Activated T-helper 1 cell treated with anti-CD3 and anti-CD28 coated beads, Interleukin-2, amount 50 U/mL, for 16 hours (primary cell): ENCODE data around the gene DDX39B.
"Not testable (repeated sequence)": the region's sequence is repeated elsewhere in the genome, so short reads cannot be mapped to it uniquely, and the experiment has no call there.

Source experiments
- DNase-seq, 2 donors: peaks; one replicate each; pipeline ENCODE4 v3.0.0-alpha.2; 2020; ENCODE audit warnings: low read depth in 1 of 2, low spot score in 1 of 2

DDX39B gene

DNA sequence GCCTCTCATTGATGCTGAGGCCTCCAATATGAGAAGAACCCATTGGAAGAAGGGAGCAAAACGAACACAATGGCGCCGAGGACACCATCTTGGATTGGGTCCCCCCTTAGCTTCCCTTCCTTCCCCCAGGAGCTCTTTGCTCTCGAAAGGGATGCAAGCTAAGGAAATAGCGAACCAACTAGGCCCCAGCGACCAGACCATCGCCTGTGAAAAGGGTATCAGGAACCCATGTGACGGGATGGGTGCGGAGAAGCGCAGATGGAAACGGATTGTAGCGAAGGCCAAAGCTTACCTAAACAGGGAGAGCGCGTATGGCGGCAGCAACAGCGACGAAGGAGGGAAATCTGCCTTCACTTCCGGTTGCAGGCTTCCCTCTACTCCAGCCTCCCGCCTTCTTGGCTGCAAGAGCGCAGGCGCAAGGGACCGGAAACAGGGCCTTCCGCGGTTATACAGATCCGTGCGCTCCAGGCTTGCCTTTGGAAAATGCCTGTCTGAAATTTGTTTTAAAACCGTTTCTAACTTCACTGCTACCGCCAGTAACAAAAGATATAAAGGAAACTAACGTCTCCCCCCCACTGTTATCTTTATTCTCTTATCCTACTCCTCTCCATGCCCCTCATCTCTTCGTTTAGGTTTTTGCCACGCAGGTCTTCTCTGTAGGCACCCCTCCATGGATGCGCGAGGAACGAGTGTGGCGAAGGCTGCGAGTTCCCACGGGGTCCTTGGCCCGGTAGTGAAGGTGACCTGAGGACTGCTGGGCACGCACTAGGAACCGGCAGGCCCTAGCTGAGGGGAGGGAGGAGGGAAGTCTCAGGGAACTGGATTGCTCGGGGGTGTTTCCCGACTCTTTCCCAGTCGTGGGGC, at the start of gene DDX39B:
TSS of gene DDX39B (minus strand) at position 346 of the 864 bp plus-strand sequence. CDS start 1,471 bp downstream, outside the sequence.
- DNase-seq: peak; percentile 87 to 92

DNA sequence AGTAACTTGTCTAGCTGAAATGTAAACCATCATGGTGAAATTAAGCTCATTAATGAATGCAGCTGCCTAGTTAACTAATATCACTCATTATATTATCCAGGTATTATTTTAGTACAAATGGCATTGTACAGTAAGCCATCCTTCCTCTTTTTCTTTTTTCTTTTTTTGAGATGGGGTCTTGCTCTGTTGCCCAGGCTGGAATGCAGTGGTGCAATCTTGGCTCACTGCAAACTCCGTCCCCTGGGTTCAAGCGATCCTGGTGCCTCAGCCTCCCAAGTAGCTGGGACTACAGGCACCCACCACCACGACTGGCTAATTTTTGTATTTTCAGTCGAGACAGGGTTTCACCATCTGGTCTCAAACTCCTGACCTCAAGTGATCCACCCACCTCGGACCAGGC, 48.9 kb upstream of the DDX39B start:
- DNase-seq: not testable (repeated sequence)

DNA sequence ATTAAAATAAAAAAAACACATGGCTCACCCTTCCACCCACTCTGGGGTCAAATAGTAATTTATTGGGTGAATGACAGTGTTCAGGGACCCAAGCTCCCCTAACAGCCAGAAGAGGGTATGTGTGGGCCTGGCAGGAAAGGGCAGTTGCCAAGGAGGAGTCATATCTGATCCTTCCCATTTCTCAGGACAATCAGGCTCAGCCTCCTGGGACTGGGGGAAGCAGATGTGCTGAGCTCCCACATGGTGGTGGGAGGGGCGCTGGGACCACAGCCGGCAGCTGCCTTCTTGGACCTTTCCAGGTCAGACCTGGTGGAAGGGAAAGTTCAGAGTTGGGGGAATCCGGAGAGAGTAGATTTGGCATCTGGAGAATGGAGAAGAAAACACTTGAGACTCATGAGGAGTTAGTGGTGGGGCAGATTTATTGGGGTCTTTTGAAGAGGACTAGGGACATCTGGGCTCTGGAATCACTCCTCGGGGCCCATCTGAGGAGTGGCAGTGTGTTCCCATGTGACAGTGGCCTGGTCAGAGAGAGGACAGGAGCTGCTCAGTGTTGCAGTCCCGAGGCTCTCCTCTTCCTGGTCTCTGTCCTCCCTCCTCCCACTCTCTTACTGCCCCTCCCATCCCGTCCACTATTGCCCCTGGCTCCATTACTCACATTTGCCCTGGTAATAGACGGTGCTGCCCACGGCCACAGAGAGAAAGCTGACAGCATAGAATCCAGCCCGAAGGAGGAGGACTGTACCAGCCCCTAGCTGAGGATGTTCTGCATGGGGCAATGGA, 47.3 kb upstream of the DDX39B start:
- DNase-seq: no peak

DNA sequence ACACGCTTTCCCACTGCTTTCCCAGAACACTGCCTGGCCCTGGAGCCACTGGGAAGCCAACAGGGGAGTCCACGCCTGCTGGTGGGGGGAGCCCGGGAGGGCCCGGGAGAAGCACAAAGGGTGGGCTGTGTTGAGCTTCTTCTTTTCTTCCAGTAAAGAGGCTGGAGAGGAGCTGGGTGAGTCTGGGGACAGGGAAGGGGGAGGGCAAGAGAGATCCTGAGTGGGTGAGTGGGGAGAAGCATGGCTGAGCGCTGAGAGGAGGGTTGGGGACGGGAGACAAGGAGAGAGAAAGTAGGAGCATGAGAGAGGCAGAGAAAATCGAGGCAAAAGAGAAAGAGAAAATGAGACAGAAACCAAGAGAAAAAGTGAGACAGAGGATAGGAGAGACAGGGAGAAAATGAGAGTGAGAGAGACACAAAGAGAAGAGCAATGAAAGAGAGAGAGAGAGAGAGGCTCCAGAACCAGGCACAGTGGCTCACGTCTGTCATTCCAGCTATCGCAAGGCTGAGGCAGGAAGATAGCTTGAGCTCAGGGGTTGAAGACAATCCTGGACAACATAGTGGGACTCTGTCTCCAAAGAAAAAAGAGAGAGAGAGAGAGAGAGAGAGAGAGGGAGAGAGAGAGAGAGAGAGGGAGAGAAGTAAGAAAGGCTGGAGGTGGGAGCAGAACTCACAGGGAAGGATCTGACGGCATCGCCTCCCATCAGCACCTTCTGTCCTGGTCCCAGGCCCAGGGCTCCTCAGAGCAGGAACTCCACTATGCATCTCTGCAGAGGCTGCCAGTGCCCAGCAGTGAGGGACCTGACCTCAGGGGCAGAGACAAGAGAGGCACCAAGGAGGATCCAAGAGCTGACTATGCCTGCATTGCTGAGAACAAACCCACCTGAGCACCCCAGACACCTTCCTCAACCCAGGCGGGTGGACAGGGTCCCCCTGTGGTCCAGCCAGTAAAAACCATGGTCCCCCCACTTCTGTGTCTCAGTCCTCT, 46.3 kb upstream of the DDX39B start:
- DNase-seq: no peak

DNA sequence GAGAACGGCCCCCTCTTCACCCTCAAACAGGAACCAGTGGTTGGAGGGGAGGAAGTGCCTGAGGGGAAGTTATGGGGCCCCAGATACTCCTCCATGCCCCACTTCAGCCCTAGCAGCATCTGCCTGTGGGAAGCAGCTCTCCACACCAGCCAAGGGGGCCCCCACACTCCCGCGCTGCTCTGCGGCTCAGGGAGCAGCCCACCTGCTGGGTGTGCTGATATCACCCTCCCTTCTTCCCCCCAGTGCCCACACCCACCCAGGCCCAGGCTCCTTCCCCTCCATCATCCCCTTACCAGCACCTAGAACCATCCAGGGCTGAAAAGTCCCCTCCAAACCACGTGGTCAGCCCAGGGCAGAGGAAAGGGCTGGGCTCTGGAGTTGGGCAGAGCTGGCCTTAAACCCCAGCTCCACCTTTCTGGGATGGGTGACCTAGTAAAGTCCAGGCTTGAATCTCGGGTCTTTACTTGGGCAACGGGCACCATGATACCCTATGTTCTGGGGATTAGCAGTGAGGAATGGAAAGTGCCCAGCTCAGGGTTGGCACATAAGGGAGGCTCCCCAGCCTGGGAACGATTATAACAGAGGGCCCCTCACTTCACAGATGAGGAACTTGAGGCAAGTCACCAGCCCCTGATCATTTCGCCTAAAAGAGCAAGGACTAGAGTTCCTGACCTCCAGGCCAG, 44.9 kb upstream of the DDX39B start:
- no peak for DNase-seq

DNA sequence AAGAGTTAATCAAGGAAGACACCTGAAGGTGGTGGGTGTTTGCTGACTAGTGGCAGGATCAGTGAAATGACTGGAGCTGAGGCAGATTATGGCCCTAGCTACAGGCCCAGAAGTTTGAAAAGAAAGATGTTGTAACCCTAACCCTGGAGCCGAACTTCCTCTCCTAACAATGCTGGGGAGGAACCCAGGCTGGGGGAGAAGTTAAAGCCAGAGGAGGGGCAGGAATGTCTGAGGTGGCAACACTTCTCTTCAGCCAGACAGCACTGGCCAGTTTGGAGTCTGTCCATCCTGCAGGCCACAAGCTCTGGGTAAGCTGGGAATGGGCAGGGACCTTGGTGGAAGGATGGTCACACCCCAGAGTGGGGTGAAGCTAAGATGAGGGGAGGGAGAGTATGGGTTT, 44.2 kb upstream of the DDX39B start, which contains the start of gene LST1:
TSS of gene LST1 (plus strand) at position 270 of the 400 bp plus-strand sequence. CDS start 1,023 bp downstream, outside the sequence.
- no peak for DNase-seq

DNA sequence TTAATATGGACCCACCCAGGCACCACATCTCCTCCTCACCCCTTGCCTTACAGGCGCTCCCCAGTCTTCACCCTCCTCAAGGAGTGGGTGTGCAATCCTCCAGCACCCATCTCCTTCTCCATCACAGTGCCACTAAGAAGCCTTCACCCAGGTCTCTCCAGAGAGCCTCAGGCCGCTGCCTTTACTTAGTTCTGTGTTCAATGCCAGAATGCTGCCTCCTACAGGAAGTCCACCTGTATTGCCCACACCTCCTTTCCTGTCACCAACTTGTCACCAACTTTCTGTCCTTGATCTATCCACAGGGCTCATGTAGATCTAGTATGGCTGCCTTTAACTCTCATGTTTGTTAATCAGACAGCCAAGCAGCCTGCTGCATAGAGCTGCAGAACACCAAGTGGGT, 43.7 kb upstream of the DDX39B start:
- DNase-seq: no peak

DNA sequence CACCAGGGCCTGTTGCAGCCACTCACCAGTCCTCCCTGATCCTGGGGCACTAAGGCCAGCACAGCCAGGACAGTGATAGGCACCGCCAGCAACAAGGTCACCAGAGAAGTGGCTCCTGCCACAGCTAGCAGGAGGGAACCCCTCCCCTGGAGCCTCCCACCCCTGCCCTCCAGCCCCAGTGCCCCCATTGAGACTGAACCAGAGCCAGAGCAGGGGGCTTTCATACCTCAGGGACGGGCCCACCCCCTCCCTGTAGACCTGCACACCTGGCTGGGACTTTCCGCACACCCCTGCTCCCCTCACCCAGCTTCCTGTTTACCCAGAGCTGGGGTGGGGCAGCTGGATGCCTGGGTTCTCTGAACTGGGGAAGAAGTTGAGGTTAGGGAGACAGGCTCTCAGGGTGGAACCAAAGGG, 40.4 kb upstream of the DDX39B start, which contains the start of gene LTB:
TSS of gene LTB (minus strand) at position 195 of the 414 bp plus-strand sequence. CDS start at position 188, 7 bp downstream.
- peak in 1 of 2 donors; percentile 46 for DNase-seq

DNA sequence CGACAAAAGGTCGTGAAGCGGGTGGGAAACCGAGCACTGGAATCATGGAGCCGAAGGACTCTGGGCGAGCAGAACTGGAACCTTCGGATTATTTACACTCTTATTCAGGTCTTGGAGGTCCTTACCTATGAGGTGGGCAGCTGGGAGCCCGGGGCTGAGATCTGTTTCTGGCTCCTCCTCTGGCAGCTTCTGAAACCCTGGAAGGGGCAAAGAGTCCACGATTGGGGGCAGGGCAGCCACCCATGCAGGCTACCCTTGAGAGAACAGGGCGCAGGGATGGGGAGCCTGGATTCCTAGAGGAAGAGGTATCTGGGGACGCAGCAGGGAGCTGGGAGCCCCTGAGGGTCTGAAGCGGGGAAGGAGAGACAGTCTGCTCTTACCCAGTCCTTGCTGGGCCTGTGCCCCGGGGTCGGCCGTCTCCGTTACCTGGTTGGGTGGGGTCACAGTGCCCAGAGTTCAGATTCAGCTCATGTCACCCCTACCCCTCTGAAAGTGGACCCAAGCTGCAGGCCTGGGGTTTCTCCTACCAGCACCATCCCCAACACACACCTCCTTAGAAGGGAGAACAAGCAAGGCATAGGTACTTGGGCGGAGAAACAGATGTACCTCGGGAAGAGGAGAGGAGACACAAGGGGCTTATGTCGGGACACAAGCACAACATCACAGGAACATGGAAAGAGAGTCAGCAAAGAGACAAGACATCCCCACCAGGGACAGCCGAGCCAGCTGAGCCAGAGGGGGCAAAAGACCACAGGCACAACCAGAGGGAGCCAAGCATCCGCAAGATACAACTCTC, 39.8 kb upstream of the DDX39B start:
- DNase-seq: no peak

DNA sequence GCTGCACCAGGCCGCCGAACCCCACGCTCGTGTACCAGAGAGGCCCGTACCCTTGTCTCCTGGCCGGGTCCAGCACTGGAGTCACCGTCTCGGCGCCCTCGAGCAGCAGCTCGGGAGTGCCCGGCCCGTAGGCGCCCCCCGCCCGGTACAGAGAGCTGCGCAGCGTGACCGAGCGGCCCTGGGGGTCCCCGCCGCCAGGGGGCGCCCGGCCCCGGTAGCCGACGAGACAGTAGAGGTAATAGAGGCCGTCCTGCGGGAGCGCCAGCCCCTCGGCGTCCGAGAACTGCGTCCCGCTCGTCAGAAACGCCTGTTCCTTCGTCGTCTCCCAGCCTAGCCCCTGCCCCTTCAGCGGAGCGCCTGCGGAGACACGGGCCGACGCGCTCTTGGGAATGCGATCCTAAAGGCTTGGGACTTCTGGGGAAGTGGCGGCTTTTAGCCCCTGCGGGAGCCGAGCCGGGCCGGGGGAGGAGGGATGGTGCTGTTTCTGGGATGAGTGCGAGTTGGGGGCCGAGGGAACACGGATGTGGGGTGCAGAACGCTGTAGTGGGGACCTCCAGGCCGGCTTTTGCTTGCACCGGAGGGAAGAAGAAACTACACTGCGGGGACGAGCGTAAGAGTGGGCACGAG, 39.1 kb upstream of the DDX39B start:
- DNase-seq: peak; percentile 84 to 86

DNA sequence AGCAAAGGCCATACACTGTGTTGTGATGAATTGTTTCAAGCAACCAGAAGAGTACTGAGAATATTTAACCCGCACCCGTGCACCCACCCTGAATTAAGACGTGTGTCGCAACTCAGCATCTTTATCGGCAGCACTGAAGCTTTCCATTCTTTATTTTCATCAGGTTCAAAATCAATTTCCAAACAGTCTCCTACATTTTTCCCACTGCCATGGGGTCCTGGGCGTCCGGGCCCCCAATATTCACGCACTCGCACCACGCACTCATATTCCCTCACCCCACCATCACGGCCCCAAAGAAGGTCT, 38.6 kb upstream of the DDX39B start:
- no peak for DNase-seq

DNA sequence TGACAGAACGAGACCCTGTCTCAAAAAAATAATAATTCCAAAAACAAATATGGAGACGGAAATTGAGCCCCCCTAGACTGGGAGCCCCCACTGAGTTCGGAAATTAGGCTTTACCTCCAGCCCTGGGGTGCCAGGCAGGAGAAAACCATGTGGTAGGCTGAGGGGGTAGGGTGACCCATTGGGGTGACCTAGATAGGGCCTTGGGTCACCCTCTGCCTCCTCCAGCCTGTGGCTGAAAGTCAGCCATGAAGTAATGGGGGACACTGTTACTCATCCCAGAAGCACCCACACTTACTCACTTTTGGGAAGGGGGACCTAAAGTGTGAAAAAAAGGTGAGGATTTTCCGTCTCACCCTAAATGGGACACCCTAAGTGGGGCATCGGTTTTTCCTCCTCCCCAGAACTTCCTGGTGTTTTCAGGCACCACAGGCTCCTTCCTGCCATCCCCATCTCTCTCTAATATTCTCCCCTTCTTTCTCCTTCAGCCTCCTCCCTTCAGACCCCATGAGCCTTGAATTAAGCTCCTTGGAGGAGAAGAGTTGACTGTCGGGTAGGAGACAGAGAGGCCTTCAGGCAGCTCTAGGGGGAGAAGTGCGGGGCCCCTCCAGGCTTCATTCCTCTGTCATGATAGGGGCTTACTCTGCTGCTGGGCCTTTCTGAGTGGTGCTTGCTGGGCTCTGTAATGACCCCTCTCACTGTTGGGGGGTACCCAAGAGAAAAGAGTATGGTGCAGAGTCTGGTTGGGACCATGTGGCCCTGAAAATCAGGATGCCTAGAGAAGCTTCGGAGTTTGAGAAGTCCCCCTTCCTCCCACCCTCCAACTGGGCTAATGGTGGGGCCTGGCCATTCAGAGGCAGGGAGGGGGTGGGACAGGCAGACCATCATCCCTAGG, 38.0 kb upstream of the DDX39B start:
- DNase-seq: no peak

DNA sequence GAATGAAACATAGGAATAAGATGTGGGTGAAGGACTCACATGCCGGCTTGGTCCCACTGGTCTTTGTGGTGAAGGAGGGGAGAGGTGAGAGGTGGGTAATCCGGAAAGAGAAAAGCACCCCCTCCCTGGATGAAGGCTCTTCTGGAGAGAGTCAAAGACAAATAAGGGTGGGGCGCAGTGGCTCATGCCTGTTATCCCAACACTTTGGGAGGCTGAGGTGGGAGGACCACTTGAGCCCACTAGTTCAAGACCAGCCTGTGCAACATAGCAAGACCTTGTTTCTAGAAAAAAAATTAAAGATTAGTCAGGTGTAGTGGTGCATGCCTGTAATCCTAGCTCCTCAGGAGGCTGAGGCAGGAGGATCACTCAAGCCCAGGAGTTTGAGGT, 37.3 kb upstream of the DDX39B start:
- no peak for DNase-seq

DNA sequence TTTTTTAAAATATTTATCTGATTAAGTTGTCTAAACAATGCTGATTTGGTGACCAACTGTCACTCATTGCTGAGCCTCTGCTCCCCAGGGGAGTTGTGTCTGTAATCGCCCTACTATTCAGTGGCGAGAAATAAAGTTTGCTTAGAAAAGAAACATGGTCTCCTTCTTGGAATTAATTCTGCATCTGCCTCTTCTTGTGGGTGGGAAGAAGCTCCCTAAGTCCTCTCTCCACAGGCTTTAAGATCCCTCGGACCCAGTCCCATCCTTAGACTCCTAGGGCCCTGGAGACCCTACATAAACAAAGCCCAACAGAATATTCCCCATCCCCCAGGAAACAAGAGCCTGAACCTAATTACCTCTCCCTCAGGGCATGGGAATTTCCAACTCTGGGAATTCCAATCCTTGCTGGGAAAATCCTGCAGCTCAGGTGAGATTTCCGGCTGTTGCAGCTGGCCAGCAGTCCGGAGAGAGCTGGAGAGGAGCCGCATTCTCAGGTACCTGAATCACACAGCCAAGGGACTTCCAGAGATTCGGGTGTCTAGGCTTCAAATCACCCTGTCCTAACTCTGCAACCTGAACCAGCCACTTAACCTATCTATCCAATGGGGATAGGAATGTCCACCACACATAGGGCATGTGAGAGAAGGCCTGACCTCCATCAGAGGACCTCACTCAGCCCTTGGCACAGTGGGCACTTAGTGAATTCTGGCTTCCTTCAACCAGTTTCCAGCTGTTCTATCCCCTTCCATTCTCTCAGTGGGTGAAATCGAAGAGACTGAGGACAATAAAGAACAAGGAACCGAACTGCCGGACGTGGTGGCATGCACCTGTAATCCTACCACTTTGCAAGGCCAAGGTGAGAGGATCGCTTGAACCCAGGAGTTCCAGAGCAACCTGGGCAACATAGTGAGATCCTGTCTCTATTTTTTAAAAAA, 36.6 kb upstream of the DDX39B start:
- no peak for DNase-seq

DNA sequence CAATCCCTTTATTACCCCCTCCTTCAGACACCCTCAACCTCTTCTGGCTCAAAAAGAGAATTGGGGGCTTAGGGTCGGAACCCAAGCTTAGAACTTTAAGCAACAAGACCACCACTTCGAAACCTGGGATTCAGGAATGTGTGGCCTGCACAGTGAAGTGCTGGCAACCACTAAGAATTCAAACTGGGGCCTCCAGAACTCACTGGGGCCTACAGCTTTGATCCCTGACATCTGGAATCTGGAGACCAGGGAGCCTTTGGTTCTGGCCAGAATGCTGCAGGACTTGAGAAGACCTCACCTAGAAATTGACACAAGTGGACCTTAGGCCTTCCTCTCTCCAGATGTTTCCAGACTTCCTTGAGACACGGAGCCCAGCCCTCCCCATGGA, 35.8 kb upstream of the DDX39B start:
- no peak for DNase-seq

DNA sequence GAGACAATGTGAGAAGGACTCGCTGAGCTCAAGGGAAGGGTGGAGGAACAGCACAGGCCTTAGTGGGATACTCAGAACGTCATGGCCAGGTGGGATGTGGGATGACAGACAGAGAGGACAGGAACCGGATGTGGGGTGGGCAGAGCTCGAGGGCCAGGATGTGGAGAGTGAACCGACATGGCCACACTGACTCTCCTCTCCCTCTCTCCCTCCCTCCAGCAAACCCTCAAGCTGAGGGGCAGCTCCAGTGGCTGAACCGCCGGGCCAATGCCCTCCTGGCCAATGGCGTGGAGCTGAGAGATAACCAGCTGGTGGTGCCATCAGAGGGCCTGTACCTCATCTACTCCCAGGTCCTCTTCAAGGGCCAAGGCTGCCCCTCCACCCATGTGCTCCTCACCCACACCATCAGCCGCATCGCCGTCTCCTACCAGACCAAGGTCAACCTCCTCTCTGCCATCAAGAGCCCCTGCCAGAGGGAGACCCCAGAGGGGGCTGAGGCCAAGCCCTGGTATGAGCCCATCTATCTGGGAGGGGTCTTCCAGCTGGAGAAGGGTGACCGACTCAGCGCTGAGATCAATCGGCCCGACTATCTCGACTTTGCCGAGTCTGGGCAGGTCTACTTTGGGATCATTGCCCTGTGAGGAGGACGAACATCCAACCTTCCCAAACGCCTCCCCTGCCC, 35.2 kb upstream of the DDX39B start:
- DNase-seq: no peak
